GM19238 (cell line): ENCODE measurements around the gene ADGRG3.

Experiments used
- DNase-seq: peaks from one replicate; pipeline ENCODE4 v3.0.0; 2011; ENCODE audit warnings: low spot score; ENCODE audit not compliant: insufficient read length

Gene ADGRG3

GRCh38 chr16:57694725-57695679 is 26.9 kb downstream of the ADGRG3 start, which contains the start of gene DRC7:
Gene DRC7, plus strand, starts transcription at chr16:57694806. Its CDS starts 3,144 bp downstream, at chr16:57697950.
- peak; percentile 55 for DNase-seq

GRCh38 chr16:57695680-57696069 is 27.6 kb downstream of the ADGRG3 start:
- DNase-seq = no peak

- DNase-seq = no peak
Observed at GRCh38 chr16:57696240-57696639, 28.1 kb downstream of the ADGRG3 start.

GRCh38 chr16:57697896-57698537 is 29.9 kb downstream of the ADGRG3 start:
- no peak for DNase-seq

GRCh38 chr16:57698812-57699405 is 30.8 kb downstream of the ADGRG3 start:
- DNase-seq = no peak

- no peak for DNase-seq
Observed at GRCh38 chr16:57699481-57699880, 31.4 kb downstream of the ADGRG3 start.

- DNase-seq = no peak
Observed at GRCh38 chr16:57699899-57700298, 31.8 kb downstream of the ADGRG3 start.

GRCh38 chr16:57700781-57701551 is 32.9 kb downstream of the ADGRG3 start:
- no peak for DNase-seq

GRCh38 chr16:57701759-57702371 is 33.8 kb downstream of the ADGRG3 start:
- no peak for DNase-seq

- no peak for DNase-seq
Observed at GRCh38 chr16:57703416-57704010, 35.4 kb downstream of the ADGRG3 start.

- DNase-seq = no peak
Observed at GRCh38 chr16:57704011-57704904, 36.2 kb downstream of the ADGRG3 start.

GRCh38 chr16:57704905-57705852 is 37.1 kb downstream of the ADGRG3 start:
- no peak for DNase-seq

- no peak for DNase-seq
Observed at GRCh38 chr16:57706717-57707116, 38.6 kb downstream of the ADGRG3 start.

- DNase-seq = no peak
Observed at GRCh38 chr16:57707331-57707730, 39.2 kb downstream of the ADGRG3 start.

- no peak for DNase-seq
Observed at GRCh38 chr16:57708168-57708567, 40.1 kb downstream of the ADGRG3 start.

- DNase-seq = no peak
Observed at GRCh38 chr16:57709663-57710062, 41.6 kb downstream of the ADGRG3 start.

GRCh38 chr16:57711346-57711745 is 43.2 kb downstream of the ADGRG3 start:
- DNase-seq = no peak

- no peak for DNase-seq
Observed at GRCh38 chr16:57711993-57712392, 43.9 kb downstream of the ADGRG3 start.
